HG03378 (cell line): ENCODE data around the gene BMP6.
"Not testable (repeated sequence)": the region's sequence is repeated elsewhere in the genome, so short reads cannot be mapped to it uniquely, and the experiment has no call there.

Source experiments
- ATAC-seq: cut with Tn5 transposase; IDR thresholded peaks from one replicate; pipeline ENCODE4 v1.9.1; 2021; ENCODE audit warnings: mild to moderate bottlenecking, moderate library complexity; ENCODE audit not compliant: unreplicated experiment

BMP6 gene

DNA sequence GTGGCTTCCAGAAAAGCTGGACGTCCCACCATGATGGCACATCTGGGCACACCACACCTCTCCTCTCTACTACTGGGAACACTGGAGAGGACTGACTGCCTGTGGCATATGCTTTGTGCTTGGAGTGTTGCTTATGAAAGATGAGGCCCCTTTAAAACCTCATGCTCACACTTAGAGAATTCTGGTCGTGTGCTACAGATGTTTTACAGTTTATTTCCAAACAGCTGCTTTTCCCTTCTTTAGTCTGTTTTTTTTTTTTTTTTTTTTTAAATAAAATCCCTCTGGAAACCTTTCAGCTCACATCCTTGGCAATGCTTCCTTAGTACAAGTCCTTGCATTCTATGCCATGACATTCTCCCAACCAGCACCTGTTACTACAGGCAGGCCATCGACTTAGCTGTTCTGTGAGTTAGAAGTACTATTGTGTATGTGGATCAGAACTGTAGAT lies 60.3 kb downstream of the BMP6 start:
- ATAC-seq = no peak

DNA sequence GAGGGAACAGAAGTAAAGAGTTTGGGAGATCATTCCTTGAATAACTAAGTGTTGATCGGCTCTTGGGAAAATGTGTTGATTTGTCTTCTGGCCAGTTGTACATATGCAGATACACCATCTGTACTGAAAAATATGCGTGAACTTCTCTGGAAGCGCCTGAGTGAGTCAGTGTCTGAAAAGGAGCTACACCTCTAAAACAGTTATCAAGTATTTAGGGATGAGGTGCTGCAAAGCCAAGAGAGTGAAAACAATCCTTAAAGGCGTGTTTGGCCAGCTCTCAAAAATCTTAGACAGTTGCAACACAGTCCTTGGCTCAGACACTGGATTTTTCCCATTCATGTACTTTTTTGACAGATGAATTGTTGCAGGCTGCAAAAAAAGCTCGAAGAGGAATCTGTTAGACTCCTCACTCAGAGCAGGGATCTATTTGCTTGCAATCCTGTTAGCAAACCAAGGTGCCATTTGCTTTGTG lies 61.3 kb downstream of the BMP6 start:
- no peak for ATAC-seq

DNA sequence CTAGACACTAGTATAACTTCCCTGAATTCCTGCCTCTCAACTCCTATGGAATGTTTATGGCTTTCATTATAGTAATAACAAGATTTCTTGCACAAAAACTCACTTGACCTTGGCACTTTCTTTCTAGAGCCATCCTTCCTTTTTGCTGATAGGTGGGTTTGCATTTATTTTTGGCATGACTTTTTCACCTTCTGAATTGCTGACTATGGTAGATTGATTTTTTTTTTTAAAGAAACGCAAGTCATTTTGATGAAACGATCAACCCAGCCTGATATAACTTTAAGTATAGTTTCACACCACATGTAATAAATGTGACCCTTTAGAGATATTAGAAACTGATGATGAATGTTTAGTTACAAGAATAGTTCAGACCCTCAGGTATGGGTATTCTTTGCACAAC lies 61.8 kb downstream of the BMP6 start:
- no peak for ATAC-seq

DNA sequence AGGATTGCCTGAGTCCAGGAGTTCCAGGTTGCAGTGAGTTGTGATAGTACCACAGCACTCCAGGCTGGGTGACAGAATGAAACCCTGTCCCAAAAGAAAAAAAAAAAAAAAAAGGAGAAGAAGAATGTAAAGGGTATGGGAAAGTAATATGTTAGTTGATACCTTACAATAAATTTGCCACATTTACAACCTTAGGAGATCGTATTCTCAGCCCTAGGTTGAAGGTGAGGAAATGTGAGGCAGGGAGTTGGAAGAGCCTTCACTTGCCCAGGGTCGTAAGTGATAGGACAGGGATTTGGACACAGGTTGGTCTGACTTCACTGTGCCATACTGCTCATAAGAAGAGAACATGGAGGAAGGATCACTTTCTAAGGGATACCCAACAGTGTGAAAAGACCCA lies 68.6 kb downstream of the BMP6 start:
- no peak for ATAC-seq

DNA sequence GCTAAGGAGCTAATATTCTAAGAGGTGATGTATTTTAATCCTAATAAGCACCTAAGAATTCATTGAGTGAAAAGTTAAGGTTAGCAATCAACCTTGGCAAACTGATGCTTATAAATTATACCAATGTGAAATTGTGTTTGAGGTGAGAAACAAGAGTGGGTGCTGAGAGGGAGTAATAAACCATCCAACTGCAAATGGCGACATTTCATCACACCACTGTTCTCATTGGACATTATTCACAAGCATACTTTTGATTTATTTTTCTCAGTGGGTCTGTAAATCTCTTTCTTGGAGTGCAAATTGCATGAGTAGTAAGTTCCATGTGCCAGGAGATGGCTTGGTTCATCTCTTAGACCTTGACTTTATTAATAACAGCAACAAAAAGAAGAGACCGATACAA lies 71.5 kb downstream of the BMP6 start:
- ATAC-seq = no peak

DNA sequence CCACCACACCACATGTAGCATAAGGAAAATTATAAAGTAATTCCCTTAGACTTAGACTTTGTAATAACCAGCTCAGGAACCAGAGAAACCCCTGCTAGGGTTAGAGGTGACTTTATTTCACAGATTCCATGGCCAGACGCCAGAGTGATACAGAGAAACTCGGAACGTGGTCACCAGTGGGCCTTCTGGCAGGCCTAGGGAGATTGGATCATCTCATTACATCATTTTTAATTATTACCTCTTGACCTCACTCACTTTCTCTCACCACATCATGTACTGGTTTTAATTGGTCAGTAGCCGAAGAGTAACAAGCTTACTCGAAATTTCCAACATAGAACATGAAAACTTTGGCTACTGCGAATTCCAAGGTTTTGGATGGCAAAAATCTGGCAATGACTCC lies 72.9 kb downstream of the BMP6 start:
- no peak for ATAC-seq

DNA sequence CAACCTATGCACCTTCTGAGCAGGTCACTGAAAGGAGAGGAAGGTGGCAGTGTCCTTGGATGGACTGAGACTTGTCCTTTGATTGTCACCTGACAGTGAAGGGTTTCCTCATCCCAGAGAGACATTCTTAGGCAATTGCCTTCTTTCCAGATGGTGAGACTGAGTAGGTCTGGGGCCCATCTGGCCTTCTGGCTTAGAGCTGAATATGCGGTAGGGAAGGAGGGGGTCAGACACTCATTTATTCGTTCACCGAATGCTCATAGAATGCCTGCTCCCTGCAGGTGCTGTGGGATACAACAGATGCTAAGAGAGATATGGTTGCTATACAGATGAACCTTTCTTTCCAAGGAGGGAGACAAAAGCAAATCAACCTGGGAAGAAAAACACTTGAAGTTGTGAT lies 76.8 kb downstream of the BMP6 start:
- no peak for ATAC-seq

DNA sequence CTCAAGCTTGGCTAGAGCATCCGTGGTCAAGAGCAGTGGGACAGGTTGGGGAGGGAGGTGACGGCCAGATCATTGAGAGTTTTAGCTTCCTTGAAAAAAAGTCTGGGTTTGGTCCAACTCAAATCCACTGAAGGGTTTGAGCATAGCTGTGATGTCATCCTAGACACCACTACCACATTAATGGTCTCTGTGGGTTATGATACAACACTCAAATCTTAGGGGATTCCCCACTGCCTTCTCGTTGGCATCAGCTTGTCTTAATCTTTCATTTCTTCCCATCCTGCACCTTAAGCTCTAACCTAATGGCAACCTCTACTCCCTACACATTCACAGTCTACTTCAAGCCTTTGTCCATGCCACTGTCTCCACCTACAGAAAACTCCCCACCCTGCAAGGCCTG lies 77.3 kb downstream of the BMP6 start:
- ATAC-seq = no peak

DNA sequence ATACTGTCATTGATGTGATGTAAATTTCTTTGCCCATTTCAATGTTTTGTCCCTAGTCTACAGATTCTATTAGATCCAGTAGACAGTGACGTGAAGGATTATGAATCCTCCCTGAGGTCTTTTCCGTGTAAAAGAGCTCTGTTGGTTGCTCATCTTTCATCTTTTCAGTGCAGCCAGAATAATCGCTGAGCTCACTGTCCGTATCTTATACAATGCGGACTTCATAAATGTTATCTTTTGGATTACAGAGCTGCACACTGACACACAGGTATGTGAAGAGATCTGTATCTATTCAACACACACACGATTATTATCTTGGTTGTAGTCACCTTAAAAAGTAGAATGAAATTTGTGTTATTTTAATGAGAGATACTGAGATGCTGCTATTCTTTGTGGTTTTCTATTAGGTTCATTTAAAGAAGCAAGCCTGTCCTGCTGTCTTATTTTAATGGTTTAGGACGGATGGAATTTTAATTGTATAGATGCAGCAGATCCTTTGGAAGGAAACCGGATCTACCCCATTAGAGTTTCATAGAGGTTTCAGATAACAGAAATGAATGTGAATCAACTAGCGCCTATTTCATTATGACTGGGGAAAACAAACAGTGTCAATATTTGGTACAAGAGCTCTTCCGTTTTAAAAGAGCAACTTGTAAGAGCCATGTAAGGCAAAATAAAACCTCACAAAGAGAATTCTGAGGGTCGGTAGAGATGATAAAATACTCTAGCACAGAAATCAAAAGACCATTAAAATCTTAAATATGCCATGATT lies 79.4 kb downstream of the BMP6 start:
- ATAC-seq = no peak

DNA sequence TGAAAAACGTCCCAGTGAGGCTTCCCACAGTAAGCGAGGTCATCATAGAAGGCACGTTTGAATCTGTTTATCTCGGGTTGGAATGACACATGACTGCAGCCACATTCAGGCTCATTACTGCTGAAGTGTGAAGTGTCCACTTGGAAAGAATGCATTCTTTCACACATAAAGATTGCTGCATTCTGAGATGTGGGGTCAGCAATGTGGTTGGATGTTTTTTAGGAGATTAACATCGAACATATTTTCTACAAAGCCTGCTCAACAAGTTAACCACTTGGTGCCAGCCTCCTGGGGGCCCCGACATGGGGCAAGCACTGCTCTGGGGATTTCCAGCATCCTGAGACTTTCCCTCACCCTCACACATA lies 79.9 kb downstream of the BMP6 start:
- ATAC-seq = no peak

DNA sequence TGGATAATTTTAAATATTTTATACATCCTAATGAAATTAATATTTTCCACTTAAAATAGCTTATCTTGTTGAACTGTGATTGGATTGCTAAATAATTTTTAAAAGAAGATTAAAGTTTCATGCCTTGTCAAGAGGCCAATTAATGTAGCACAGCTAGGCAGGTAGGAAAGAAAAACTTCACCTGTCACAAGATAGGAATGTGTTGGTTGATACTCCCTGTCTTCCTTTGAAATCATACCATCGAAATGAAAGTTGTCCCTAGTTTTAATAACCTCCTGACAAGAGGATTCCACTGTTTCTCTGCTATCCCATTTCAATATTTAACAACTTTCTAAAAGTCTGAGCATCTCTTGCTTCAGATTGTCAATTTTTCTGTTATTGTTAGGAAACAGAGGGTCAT lies 80.8 kb downstream of the BMP6 start:
- no peak for ATAC-seq

DNA sequence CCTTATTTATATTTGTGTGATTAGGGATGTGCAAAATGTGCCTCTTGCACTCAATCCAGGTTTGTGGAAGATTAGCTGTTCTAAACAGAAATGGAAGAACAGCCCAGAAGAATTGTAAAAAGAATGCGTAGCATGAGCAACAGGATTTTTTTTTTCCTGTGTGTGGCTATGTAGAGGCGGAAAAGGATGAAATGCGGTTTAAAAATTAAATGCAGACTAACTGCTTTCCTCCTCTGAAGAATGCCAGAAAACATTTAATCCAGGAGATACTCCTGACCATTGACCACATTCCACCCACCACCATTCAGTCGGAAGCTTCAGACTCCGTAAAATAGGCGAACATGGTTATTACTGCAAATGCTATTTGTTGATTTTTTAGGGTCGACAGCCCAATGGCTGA lies 83.4 kb downstream of the BMP6 start:
- ATAC-seq = no peak

DNA sequence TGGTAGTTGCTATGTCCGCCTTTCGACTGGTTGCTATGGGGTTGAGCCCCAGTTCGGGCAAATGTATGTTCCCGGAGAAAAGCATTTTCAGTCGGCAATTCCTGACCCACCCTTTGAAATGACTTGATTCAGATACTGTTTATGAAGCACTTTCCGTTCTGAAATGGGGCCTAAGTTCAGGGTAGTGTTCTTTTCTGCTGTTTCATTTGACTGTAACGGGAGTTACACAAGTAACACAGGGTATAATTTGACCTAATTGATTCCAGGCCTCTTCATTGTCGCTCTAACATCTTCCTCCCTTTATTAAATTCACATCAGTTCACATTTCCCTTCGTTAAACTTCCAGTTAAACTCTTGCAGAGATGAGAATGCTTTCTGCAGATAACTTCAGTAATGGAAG lies 85.5 kb downstream of the BMP6 start:
- no peak for ATAC-seq

DNA sequence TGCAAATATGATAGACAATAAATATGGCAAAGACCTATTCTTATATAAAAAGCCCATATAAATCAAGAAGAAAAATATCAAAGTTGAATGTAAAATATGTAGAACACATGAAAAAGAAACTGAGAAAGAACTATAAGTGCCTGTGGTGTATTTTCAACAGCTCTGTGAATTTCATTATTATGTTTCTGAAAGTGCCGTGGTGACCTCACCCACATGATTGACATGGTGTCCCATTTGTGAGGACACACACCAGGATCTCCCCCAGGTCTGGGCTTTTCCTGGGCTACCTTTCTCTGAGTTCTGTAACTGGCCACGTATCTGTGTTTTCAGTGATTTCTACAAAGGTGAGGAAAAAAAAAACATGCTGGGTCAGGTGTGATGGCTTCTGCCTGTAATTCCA lies 86.7 kb downstream of the BMP6 start:
- ATAC-seq = no peak

DNA sequence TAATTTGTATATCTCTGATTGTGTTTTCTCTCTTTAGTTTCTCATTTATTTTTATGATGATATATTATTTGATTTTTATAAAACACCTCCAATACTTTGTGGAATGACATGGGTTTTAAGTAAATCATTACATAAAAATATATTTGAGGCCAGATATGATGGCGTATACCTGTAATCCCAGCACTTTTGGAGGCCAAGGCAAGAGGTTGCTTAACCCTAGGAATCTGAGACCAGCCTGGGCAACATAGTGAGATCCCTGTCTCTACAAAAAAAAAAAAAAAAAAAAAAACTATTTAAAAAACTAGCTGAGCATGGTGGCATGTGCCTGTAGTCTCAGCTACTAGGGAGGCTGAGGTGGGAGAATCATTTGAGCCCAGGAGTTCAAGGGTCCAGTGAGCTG lies 87.3 kb downstream of the BMP6 start:
- ATAC-seq = no peak

DNA sequence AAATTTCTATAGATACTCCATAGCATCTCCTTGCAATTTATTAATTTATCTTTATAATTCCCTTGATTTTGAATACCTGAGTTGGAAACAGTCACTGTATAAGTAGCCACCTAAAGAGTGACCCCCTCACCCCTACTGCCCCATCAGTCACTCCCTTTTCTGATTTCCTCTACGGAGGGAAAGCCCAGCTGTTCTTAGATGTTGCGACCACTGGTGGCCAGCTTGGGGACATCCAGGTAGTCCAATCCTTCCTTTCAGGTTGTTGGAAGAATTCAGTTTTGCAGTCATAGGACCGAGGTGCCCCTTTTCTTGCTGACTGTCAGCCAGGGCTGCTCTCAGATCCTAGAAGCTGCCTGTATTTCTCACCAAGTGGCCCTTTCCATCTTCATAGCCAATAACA lies 87.8 kb downstream of the BMP6 start:
- ATAC-seq = no peak

DNA sequence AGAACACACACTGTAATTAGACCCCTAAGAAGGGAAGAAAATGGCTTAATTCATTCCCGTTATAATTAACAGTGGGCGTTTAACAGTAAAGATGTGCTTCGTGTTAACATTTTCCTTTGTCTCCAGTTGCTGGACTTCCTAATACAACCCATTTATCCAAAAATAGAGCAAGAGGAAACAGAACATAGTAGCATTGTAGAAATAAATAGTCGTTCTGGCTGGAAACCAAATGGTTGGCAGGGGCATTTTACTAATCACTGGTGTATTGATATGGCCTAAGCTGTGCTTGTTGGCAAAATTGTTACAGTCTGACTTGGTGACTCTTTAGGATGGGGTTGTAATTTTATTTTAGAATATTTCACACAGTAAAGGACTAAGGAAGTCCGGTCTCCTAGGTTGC lies 89.8 kb downstream of the BMP6 start:
- ATAC-seq = no peak

DNA sequence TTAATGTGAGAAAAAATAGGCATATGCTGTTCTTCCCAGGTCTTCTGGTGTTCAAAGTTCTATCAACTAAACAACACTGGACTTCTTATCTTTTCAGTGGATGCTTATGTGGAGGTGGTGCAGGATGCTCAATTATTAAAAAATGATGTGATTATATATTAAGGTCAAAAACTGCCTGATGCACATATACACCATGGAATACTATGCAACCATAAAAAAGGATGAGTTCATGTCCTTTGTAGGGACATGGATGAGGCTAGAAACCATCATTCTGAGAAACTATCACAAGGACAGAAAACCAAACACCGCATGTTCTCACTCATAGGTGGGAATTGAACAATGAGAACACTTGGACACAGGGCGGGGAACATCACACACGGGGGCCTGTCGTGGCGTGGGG lies 91.3 kb downstream of the BMP6 start:
- ATAC-seq = not testable (repeated sequence)

DNA sequence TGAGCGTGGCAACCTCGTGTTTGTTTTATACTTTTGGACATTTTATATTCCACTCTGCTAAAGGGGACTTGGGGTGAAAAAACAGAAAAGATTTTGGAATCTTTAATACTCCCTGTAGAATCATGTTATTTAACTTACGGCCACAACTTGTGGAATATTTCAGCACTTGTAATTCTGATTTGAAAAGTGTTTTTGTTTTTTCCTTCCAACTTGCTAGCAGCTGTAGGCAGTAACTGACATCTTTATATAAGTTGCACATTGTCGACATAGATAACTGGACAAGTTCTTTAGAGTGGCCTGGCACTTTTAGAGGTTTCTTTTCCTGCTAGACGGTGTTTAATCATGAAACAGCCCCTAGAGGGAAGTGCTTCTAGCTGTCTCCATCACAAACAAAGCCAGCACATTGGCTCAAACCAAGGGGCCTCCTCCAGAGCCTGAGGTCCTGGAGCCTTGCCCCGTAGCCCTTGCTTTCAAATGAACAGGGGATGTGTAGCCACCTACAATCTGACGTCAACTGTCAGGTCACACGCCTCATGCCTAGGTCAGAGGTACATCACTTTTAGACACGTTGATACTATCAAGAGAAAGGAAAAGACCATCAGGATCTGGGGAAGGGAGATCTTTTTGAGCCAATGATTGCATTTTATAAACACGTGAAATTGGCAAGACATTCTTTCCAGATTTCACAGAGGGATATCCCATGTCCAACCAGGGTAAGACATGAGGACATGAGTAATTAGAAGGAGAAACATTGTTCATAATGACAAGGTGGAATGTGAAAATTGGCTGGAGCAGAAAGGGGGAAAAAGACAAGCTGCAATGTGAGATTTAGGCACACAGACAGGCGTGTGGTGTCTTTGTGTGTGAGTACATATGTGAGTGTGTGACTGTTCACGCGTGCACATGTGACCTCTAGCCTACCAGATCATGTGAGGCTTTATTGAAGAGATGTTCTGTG lies 92.6 kb downstream of the BMP6 start:
- ATAC-seq = no peak

DNA sequence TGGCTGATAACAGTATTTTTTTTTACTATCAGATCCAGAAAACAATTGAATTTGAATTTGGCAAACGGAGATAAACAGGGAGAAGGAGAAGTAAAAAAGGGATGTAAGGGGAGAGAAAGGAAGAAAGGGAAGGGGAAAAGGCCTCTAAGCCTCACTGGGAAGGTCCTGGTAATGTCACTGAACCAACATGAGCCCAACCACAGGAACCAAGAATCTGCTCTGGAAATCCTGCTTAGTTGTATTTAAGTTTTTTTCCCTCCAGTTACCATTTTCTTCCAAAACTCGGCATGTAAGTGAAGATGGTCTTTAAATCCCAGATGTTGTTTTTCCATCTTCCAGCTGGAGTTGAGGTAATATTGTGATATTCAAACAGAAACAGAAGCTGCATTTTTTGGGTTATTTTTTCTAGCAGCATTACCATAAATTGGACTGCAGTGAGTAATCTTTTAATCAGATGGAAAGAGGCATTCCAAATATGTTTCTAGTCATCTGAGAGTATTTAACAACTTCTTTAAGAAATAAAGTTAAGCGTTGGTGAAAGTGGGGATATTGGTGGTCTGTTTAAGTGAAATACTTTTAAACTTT lies 93.6 kb downstream of the BMP6 start:
- no peak for ATAC-seq

DNA sequence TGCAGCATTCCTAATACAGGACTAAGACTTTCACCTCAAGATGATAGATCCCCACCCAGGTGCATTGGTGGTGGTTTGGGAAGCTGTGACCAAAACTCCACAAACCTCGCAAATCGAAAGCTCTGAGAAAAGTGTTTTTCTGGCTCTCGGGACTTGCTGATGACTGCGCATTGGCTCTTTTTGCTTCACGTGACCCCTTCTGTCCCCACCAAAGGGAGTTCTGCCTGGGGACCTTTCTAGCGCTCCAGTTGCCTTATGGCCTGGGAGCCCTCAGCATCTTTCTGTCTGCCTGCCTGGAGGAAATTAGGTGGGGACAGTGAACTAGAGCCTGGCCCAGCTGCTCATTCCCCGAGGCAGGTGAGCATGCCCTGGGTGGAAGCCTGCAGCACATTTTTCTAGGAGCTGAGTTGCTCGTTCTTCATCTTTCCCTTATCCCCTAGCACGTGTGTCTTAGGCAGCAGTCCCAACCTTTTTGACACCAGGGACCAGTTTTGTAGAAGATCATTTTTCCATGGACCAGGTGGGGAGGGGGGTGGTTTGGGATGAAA lies 94.5 kb downstream of the BMP6 start:
- no peak for ATAC-seq
